Fibroblast of skin of scalp (primary cell): ENCODE results near the gene SDHAF3.

Source experiments
- DNase-seq: peaks from one replicate; pipeline ENCODE4 v3.0.0-alpha.2; 2013

Gene SDHAF3

DNA sequence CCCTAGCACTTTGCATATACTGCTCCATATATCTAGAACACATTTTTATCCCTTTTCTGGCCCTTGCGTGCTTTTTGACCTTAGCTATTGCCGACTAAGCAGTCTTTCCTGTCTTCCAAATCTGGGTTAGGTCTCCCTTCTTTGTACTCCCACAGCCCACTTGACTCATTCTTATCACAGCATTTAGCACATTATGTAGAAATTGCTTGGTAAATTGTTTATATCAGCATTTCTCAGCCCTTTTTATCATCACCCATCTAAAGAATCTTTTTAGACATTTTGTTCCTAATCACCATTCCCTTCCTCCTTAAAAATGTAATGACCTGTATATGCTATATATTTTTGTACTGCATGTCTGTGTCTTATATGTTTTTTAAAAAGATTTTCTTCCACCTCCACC, 101.7 kb downstream of the SDHAF3 start:
- DNase-seq, result no peak

DNA sequence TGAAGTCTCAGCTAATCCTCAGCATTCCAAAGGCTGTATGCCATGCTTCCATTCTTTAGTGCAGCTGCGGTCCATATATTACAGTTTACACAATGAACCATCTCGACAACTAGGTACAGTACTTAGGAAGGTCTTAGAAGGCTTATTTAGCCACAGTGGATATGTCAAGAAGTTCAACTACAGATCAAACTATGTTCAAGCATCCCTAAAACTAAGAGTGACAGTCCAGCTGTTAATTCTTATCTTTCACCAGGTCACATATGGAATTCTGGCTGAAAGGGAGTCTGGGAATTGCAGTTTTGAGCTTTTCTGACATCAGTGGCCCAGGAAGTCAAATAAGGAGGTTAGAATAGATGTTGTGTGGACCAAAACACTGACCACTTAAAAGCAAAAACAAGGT, 106.8 kb downstream of the SDHAF3 start:
- no peak for DNase-seq

DNA sequence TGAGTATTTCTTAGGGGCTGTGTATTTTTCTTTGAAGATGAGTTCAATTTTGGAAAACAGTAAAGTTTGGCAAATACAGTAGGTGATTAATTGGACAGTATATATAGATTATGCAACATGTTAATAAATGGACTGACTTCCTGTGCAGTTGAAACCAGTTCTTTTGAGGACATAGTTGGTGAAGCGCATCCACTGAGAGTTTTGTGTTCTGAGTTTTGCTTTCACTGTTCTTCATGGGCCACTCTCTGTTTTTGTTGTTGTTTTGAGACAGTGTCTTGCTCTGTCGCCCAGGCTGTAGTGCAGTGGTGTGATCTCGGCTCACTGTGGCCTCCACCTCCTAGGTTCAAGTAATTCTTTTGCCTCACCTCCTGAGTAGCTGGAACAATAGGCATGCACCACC, 109.0 kb downstream of the SDHAF3 start:
- DNase-seq, result no peak
